ELF-1 (cell line): ENCODE results near the gene NPNT.
"Not testable (repeated sequence)": the region's sequence is repeated elsewhere in the genome, so short reads cannot be mapped to it uniquely, and the experiment has no call there.

Experiments
- DNase-seq: peaks from one replicate; pipeline ENCODE4 v3.0.0-alpha.2; 2016; ENCODE audit warnings: low read depth, low spot score

NPNT gene

GRCh38 chr4:105894660-105895582, at the start of gene NPNT:
TSS of gene NPNT (plus strand) at chr4:105895471. CDS start at chr4:105895653, 182 bp downstream.
- peak; percentile 73 for DNase-seq

- DNase-seq = no peak
These were observed 49.7 kb upstream of the NPNT start for GRCh38 chr4:105845559-105845958.

GRCh38 chr4:105848359-105848758, 46.9 kb upstream of the NPNT start:
- not testable (repeated sequence) for DNase-seq

GRCh38 chr4:105851196-105851595, 44.1 kb upstream of the NPNT start:
- DNase-seq = no peak

- not testable (repeated sequence) for DNase-seq
These were observed 43.0 kb upstream of the NPNT start for GRCh38 chr4:105852230-105852629.

GRCh38 chr4:105858466-105859040, 36.7 kb upstream of the NPNT start:
- no peak for DNase-seq

- DNase-seq = no peak
These were observed 36.0 kb upstream of the NPNT start for GRCh38 chr4:105859233-105859632.

GRCh38 chr4:105870963-105871362, 24.3 kb upstream of the NPNT start:
- no peak for DNase-seq

GRCh38 chr4:105871997-105872396, 23.3 kb upstream of the NPNT start:
- DNase-seq = no peak

- no peak for DNase-seq
These were observed 20.0 kb upstream of the NPNT start for GRCh38 chr4:105875233-105875632.

GRCh38 chr4:105878668-105879067, 16.6 kb upstream of the NPNT start:
- no peak for DNase-seq

GRCh38 chr4:105887508-105887907, 7.8 kb upstream of the NPNT start:
- no peak for DNase-seq

GRCh38 chr4:105895583-105896460, 551 bp downstream of the NPNT start:
- peak; percentile 60 for DNase-seq

- DNase-seq = peak; percentile 73
These were observed 1.2 kb downstream of the NPNT start for GRCh38 chr4:105896461-105896942.

- DNase-seq = no peak
These were observed 1.9 kb downstream of the NPNT start for GRCh38 chr4:105896984-105897775.

- DNase-seq = no peak
These were observed 5.3 kb downstream of the NPNT start for GRCh38 chr4:105900541-105900940.

- no peak for DNase-seq
These were observed 7.4 kb downstream of the NPNT start for GRCh38 chr4:105902550-105903262.

- peak; percentile 29 for DNase-seq
These were observed 14.6 kb downstream of the NPNT start for GRCh38 chr4:105909787-105910281.

GRCh38 chr4:105911426-105911825, 16.2 kb downstream of the NPNT start:
- no peak for DNase-seq

GRCh38 chr4:105912633-105913032, 17.4 kb downstream of the NPNT start:
- no peak for DNase-seq
